GM21723 (cell line): Measurements from ENCODE around the gene ASB18.

Source experiments
- ATAC-seq: cut with Tn5 transposase; IDR thresholded peaks from one replicate; pipeline ENCODE4 v1.9.1; 2021; ENCODE audit warnings: mild to moderate bottlenecking, moderate library complexity; ENCODE audit not compliant: unreplicated experiment

The ASB18 gene

GRCh38 chr2:236176951-236177350 lies 87.3 kb downstream of the ASB18 start:
- no peak for ATAC-seq

GRCh38 chr2:236176417-236176816 lies 87.8 kb downstream of the ASB18 start:
- no peak for ATAC-seq

GRCh38 chr2:236175548-236176150 lies 88.6 kb downstream of the ASB18 start:
- ATAC-seq: no peak

- ATAC-seq: no peak
Measured at GRCh38 chr2:236173729-236174607, 90.2 kb downstream of the ASB18 start.

- ATAC-seq: no peak
Measured at GRCh38 chr2:236173036-236173728, 91.0 kb downstream of the ASB18 start.

GRCh38 chr2:236172255-236173035 lies 91.8 kb downstream of the ASB18 start:
- no peak for ATAC-seq

- ATAC-seq: no peak
Measured at GRCh38 chr2:236171680-236172254, 92.4 kb downstream of the ASB18 start.

- no peak for ATAC-seq
Measured at GRCh38 chr2:236171181-236171679, 93.0 kb downstream of the ASB18 start.

- no peak for ATAC-seq
Measured at GRCh38 chr2:236170590-236171165, 93.5 kb downstream of the ASB18 start.

- ATAC-seq: no peak
Measured at GRCh38 chr2:236169741-236170589, 94.2 kb downstream of the ASB18 start.

- no peak for ATAC-seq
Measured at GRCh38 chr2:236169151-236169721, 95.0 kb downstream of the ASB18 start.

GRCh38 chr2:236168110-236169080 lies 95.8 kb downstream of the ASB18 start, which contains the start of gene GBX2:
TSS of gene GBX2 (minus strand) at chr2:236168386. CDS start at chr2:236167971, 415 bp downstream.
- ATAC-seq: no peak

GRCh38 chr2:236167297-236168109 lies 96.7 kb downstream of the ASB18 start:
- ATAC-seq: no peak

GRCh38 chr2:236166796-236167296 lies 97.4 kb downstream of the ASB18 start:
- no peak for ATAC-seq

GRCh38 chr2:236165842-236166795 lies 98.1 kb downstream of the ASB18 start:
- ATAC-seq: no peak
